Measurements from ENCODE around the gene GUCY1A2.
"Not testable (repeated sequence)": the region's sequence is repeated elsewhere in the genome, so short reads cannot be mapped to it uniquely, and the experiment has no call there.

GUCY1A2 gene

GRCh38 chr11:106943089-106943488, 75.2 kb downstream of the GUCY1A2 start:
- no peak for DNase-seq (ENCODE audit: low read depth)

GRCh38 chr11:106939157-106939556, 79.1 kb downstream of the GUCY1A2 start:
- no peak for DNase-seq (ENCODE audit: low read depth)

GRCh38 chr11:106937111-106937510, 81.2 kb downstream of the GUCY1A2 start:
- no peak for DNase-seq (ENCODE audit: low read depth)

GRCh38 chr11:106925245-106925644, 93.0 kb downstream of the GUCY1A2 start:
- no peak for DNase-seq (ENCODE audit: low read depth)

- no peak for DNase-seq (ENCODE audit: low read depth)
Observed at GRCh38 chr11:106920899-106921509, 97.3 kb downstream of the GUCY1A2 start.

GRCh38 chr11:106917973-106918372, 100.3 kb downstream of the GUCY1A2 start:
- no peak for DNase-seq (ENCODE audit: low read depth)

GRCh38 chr11:106914409-106914808, 103.9 kb downstream of the GUCY1A2 start:
- no peak for DNase-seq (ENCODE audit: low read depth)

GRCh38 chr11:106913141-106913540, 105.1 kb downstream of the GUCY1A2 start:
- DNase-seq (ENCODE audit: low read depth) = no peak

GRCh38 chr11:106904826-106905225, 113.5 kb downstream of the GUCY1A2 start:
- DNase-seq (ENCODE audit: low read depth) = no peak

- no peak for DNase-seq (ENCODE audit: low read depth)
Observed at GRCh38 chr11:106889718-106890117, 128.6 kb downstream of the GUCY1A2 start.

- no peak for DNase-seq (ENCODE audit: low read depth)
Observed at GRCh38 chr11:106888386-106888785, 129.9 kb downstream of the GUCY1A2 start.

GRCh38 chr11:106883693-106884092, 134.6 kb downstream of the GUCY1A2 start:
- not testable (repeated sequence) for DNase-seq (ENCODE audit: low read depth)

- no peak for DNase-seq (ENCODE audit: low read depth)
Observed at GRCh38 chr11:106879832-106880546, 138.3 kb downstream of the GUCY1A2 start.

- DNase-seq (ENCODE audit: low read depth) = no peak
Observed at GRCh38 chr11:106879029-106879428, 139.2 kb downstream of the GUCY1A2 start.

GRCh38 chr11:106875013-106875412, 143.3 kb downstream of the GUCY1A2 start:
- no peak for DNase-seq (ENCODE audit: low read depth)

GRCh38 chr11:106872246-106872645, 146.0 kb downstream of the GUCY1A2 start:
- DNase-seq (ENCODE audit: low read depth) = no peak

- DNase-seq (ENCODE audit: low read depth) = no peak
Observed at GRCh38 chr11:106858200-106858599, 160.1 kb downstream of the GUCY1A2 start.

GRCh38 chr11:106856566-106856965, 161.7 kb downstream of the GUCY1A2 start:
- no peak for DNase-seq (ENCODE audit: low read depth)

- no peak for DNase-seq (ENCODE audit: low read depth)
Observed at GRCh38 chr11:106854429-106854828, 163.8 kb downstream of the GUCY1A2 start.

- DNase-seq (ENCODE audit: low read depth) = no peak
Observed at GRCh38 chr11:106853850-106854401, 164.3 kb downstream of the GUCY1A2 start.

GRCh38 chr11:106852779-106853178, 165.5 kb downstream of the GUCY1A2 start:
- no peak for DNase-seq (ENCODE audit: low read depth)

GRCh38 chr11:106848526-106848925, 169.8 kb downstream of the GUCY1A2 start:
- no peak for DNase-seq (ENCODE audit: low read depth)

- no peak for DNase-seq (ENCODE audit: low read depth)
Observed at GRCh38 chr11:106842134-106842533, 176.1 kb downstream of the GUCY1A2 start.

- no peak for DNase-seq (ENCODE audit: low read depth)
Observed at GRCh38 chr11:106840947-106841346, 177.3 kb downstream of the GUCY1A2 start.

All from stimulated activated CD4-positive, alpha-beta T cell treated with anti-CD3 and anti-CD28 coated beads, Interleukin-2, amount 100 ng/mL, for 4 hours (primary cell).